NAMALWA (cell line): Measurements from ENCODE around the gene CBY3.
"Not testable (repeated sequence)": the region's sequence is repeated elsewhere in the genome, so short reads cannot be mapped to it uniquely, and the experiment has no call there.

Source experiments
- DNase-seq: peaks from one replicate; pipeline ENCODE4 v3.0.0-alpha.2; 2015; ENCODE audit warnings: low spot score

The CBY3 gene

DNA sequence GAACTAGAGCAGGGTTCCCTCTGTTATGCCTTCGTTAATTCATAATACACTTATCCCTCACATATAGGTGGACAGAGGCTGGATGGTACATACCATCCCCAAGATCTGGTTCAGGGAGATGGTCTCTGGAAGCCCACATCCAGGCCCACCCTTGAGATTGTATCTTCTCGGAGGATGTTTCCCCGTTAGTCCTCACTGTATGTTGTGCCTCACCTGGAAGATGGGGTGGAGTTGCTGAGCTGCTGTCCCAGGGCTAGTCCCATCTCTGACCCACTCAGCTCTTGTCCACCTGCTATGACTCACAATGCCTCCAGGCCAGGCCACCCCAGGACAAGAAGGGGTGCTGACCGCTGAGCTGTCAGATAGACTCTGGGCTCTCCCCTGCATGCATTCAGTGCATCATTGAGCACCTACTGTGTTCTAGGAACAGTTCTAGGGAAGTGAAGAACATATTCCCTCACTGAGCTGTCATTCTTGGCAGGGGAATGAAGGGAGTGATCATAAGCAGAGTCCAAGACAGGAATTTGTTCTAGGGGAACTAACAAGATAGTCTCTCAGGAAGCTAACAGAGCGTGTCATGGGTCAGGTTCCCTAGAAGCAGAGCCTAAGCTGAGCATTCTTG, at the start of gene CBY3:
TSS of gene CBY3 (minus strand) at position 255 of the 622 bp plus-strand sequence. CDS start at position 139, 116 bp downstream.
- no peak for DNase-seq

DNA sequence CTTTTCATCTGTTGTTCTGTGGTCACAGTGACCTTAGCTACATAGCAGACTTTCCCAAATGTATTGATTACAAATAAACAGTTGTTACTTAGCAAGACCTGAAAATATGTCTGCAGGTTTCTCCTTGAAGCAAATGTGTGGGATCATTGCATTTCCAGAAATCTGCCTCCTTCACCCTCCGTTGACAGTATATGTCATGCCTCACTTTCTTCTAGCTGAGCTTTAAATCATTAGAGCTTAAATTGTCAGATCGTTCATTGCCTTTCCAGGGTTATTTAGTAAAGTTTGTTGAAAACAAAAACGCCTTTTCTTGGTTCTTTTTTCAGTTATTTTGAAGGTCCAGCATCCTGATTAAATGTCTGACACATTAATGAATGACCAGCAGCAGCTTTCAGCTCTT, 49.5 kb upstream of the CBY3 start:
- no peak for DNase-seq

DNA sequence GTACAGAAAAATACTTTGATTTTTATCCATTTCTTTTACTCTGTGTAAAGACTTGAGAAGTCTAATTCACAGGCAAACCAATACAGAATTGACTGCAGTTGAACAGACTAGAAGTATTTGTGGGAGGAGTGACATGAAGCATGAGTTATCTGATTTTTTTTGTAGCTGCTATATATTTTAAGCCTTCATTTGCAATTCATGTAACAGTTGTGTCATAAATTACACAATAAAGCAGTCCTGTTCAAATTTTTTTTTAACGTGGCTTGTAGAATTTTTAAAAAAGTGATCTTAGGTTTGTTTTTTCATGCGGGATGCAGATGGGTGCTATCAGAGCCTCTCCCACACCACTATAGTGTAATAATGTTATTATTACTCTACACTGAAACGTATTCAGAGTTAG, 48.9 kb upstream of the CBY3 start:
- DNase-seq, result no peak

DNA sequence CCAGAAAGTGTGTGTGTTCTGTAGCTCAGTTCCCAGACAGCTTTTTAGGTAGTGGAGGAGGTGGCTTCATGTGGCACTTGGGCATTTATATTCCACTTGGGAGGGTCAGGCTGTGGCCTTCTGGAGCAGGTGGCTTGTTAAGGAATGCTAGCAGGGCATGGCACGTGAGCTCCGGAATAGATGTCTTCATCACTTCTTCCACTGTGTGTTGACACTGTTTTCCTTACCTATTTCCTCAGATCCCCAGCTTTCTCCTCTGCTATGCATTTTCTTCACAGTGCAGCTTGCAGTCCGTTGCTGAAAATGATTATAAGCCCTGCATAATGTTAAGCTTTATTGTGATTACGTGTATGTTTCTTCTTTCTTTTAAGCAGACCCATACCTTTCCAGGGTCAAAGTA, 48.5 kb upstream of the CBY3 start:
- no peak for DNase-seq

DNA sequence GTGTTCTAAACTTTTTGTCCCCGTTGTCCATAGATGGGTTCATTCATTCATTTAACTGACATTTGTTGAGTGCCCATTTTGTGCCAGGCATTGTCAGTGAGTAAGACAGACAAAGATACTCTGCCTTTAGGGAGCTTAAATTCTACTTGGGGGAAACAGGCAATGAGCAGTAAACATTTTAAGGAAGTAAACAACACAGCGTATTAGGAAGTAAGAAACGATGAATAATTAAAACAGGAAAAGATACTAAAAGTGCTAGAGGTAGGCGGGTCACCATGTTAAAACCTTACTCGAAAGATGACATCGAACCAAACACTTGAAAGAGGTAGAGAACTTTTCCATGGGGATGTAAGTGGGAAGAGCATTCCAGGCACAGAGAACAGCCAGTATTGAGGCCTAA, 46.3 kb upstream of the CBY3 start:
- no peak for DNase-seq

DNA sequence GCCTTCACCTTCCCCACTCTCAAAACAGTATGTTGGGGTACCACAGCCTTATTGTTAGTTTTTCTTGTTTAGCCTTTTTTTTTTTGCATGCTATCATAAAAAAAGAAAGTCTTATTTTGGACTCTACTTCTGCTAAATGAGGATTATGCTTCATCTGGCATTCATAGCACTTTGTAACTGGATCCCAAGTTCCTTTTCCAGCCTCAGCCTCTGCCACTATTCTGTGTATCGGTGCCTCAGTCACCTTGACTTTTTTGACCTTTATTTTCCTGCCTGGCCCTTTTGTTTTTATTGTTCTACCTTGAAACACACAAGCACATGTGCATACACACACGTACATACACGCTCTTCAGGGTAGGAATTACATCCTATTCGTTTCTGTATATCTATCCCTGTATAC, 43.3 kb upstream of the CBY3 start:
- DNase-seq, result no peak

DNA sequence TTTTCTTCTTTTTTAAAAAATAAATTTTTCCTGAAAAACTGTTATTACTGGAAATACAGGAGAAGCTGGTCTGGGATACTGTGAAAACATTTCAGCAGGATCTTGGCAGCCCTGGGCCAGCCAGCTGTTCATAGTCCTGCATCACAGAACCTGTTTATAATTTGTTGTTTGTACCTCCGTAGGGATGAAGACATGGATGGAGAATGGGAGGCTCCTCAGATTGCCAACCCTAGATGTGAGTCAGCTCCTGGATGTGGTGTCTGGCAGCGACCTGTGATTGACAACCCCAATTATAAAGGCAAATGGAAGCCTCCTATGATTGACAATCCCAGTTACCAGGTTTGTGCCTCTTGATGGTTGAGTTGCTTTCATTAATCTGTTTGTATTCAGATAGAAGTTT, 39.4 kb upstream of the CBY3 start:
- DNase-seq, result no peak

DNA sequence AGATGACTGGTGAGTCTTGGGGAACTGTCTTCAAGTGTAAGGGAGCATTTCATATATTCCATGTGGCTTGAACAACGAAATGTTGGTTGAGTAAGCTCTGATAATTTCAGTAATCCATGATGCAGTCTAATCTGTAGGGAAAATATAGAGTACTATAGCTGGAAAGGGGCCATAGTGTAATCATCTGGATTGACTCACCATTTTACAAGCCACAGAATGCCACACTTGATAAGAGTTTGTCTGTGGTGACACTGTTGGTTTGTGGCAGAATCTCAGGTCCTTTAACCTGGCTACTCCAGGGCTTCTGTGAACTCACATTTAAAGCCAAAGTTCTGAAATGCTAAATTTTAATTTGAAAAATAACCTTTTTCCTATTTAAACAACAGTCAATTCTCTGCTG, 35.5 kb upstream of the CBY3 start:
- DNase-seq, result no peak

DNA sequence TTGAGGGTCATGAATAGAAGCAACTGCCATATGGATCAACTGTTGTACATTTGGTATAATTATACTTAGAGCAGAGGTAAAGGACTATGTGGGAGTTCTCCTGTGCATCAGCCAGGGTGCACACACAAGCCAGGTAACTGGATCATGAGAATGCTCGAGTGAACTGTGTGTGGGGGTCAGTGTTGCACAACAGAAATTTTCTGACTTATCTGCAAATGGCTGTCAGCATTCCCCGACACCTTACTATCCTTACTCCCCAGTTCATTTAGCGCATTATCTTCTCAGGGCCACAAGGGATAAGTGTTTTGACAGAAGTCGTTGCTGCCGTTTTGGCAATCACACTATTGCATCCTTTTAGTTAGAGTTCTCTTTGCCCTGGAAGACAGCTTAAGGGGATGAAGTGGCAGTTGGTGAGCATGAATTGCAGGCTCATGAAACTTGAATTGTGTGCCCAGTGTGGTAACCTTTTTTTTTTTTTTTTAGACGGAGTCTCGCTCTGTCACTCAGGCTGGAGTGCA, 19.6 kb upstream of the CBY3 start:
- peak; percentile 30 for DNase-seq

DNA sequence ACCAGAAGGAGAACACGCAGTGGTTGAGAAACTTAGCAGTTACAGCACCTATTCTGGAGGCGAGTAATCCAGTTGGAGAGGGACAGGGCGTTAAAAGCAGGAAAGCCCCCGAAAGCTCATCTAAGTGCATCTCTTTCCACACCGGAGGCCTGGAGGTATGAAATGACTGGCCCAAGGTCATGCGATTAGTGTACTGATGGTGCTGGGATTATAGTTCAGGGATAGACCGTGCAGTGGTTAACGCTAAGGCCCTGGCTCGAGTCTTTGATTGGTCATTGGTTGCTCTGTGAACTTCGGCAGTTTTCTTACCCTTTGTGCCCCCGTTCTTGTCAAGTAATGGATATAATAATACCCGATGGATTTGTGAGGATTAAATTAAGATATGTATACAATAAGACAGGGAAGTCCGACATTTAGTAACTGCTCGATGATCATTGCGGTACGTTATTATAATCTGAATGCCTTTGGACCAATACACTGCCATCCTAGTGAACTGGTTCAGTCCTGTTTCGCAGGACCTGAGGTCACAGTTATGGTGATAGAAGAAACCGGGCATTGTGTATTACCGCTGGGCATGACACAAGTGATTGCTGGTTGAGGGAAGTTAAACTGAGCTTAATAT, 18.9 kb upstream of the CBY3 start:
- DNase-seq, result peak; percentile 63

DNA sequence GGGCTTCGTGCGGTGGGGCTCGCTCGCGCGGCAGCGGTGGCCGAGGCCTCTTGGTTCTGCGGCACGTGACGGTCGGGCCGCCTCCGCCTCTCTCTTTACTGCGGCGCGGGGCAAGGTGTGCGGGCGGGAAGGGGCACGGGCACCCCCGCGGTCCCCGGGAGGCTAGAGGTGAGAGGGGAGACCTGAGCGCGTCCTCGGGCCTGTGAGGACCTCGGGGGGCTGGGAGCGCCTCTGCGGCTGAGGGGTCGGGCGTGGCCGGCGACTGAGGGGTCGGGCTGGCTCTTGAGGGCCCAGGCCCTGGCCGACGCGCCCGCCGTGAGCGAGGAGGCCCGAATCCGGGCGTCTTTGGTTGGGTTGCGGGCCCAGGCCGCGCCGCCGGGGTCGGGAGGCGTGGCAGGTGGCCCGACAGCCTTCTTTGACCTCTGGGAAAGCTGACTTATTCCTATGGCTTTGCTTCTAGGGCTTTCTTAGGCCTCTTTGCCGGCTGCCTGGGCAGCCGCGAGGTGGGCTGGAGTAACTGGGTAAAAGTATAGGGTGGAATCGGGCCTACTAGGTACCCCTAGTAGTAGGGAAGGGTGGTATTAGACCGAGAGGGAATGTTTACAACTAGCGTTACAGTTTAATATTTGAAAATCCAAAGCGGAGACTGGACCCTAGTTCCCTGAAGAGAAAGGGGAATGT, 18.2 kb upstream of the CBY3 start, which contains the start of gene CANX:
TSS of gene CANX (plus strand) at position 33 of the 681 bp plus-strand sequence. CDS start 6,715 bp downstream, outside the sequence.
- DNase-seq, result no peak

DNA sequence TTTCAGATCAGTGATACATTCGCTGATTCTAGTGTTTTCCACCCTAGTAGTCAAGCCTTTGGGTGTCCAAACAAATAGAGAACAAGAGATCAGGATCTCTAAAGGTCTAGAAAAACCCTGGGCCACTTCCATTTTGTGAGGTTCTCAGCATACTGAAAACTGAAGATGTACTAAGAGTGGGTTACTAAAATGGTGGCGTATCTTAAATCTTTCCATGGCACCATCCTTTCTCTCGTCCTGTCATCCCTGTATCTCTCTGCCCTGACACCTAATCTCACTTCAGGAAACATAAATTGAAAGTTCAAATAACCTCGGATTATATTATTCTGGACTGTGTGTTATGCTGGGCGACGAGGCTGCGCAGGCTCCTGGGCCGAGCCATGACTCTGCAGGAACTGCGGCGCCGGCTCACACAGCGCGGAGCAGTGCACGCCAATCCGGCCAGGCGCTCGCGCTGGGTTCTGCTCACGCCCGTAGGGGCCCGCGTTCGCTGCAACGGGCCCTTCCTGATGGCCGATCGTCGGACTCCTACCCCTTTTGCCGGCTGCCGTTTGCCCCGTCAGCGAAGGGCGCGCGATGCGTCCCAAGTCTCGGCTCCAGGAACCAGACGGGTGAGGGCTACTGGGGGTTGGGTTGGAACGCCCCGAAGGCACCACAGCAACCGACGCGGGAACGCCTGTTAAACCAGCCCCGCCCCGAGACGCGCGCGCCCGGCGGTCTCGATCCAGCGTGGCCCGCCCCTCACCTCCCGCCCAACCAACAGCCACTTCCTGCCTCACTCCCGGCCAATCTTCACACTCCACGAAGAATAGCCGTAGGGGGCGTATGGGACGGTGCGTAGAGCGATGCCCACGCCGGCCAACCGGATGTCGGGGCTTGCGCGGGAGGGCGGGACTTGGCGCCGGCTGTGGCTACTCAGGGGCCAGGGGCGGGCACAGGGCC, 17.4 kb upstream of the CBY3 start:
- DNase-seq, result peak; percentile 99

DNA sequence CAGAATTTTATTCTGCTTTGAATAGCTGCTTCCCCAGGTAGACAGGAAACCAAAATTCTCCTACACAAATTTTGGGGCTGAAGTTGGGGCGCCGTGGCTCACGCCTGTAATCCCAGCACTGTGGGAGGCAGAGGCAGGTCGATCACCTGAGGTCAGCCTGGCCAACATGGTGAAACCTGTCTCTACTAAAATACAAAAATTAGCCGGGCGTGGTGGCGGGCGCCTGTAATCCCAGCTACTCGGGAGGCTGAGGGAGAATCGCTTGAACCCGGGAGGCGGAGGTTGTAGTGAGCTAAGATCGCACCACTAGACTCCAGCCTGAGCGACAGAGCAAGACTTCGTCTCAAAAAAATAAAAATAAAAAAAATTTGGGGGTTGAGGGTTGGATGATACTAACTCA, 16.7 kb upstream of the CBY3 start:
- not testable (repeated sequence) for DNase-seq

DNA sequence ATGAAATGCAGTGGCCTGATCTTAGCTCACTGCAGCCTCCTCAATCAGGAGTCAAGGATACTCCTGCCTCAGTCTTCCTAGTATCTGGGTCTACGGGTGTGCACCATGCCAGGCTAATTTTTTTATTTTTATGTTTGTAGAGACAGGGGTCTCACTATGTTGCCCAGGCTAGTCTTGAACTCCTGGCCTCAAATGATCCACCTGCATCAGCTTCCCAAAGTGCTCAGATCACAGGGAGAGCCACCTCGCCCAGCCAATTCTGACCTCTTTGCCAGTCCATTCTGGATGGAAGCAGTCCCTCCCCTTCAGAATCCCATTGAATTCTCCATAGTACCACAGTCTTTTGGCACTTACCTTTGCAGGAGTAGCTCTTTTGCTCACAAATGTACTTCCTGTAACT, 16.3 kb upstream of the CBY3 start:
- no peak for DNase-seq

DNA sequence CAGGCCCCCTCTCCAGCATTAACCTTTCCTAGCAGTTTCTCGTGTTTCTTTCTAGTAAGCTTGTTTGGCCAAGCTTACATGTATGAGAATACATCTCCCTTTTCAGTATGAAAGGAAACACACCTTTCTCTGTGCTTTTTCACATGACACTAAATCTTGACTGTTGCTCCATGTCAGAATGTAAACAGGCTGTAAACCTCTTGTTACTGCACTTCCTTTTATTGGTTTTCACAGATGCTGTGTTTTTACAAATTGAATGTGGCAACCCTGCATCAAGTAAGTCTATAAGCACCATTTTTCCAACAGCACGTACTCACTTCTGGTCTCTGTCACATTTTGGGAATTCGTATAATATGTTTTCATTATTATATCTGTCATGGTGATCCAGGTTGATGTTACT, 15.8 kb upstream of the CBY3 start:
- DNase-seq, result peak; percentile 29

DNA sequence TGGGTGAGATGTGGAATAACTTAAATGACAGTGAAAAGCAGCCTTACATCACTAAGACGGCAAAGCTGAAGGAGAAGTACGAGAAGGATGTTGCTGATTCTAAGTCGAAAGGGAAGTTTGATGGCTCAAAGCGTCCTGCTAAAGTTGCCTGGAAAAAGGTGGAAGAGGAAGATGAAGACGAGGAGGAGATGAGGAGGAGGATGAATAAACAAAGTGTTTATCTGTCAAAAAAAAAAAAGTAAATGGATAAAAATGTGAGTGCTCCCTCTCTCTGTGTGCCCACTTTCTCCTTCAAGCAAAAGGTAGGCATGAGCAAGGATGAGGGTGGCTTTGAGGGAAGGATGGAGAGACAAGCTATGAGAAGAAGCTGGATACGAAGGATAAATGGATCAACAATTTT, 13.7 kb upstream of the CBY3 start:
- no peak for DNase-seq

DNA sequence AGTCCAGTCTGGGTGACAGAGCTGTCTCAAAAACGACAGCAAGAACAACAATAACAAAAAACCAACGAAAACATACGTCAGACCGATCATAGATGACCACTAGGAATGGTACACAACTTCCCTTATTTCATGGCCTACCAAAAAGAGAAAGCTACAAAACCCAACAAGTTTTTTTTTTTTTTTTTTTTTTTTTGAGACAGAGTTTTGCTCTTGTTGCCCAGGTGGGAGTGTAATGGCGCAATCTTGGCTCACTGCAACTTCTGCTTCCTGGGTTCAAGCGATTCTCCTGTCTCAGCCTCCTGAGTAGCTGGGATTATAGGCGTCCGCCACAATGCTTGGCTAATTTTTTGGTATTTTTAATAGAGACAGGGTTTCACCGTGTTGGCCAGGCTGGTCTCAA, 8.4 kb upstream of the CBY3 start:
- DNase-seq, result not testable (repeated sequence)

DNA sequence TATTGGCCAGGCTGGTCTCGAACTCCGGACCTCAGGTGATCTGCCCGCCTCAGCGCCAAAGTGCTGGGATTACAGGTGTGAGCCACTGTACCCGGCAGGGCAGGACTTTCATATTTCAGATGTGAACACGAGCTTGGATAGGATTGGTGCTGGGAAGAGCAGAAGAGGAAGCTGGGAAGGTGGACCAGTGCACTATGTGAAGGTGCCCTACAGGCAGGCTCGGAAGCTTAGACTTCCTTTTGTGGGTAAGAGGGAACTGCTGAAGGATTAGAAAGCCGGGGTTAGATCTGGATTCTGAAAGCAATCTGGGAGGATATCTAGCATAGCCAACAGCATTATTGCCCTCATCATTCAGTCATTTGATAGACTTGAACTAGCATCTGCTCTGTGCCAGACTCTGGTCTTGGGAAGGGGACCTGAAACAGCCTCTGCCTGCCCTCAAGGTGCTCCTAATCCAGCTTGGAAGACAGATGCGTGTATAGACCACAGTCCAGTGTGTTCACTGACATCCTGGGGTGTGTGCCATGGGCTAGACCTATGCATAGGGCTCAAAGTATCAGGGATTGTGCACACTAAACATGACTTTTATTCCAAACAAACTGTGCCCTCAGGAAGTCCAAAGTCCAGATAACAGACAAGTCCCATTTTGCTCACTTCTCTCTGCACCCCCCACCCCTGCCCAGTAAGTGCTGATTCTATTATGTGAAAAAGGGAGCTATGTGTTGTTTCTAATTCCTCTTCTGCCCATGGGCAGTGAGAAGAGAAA, 637 bp downstream of the CBY3 start:
- DNase-seq, result no peak

DNA sequence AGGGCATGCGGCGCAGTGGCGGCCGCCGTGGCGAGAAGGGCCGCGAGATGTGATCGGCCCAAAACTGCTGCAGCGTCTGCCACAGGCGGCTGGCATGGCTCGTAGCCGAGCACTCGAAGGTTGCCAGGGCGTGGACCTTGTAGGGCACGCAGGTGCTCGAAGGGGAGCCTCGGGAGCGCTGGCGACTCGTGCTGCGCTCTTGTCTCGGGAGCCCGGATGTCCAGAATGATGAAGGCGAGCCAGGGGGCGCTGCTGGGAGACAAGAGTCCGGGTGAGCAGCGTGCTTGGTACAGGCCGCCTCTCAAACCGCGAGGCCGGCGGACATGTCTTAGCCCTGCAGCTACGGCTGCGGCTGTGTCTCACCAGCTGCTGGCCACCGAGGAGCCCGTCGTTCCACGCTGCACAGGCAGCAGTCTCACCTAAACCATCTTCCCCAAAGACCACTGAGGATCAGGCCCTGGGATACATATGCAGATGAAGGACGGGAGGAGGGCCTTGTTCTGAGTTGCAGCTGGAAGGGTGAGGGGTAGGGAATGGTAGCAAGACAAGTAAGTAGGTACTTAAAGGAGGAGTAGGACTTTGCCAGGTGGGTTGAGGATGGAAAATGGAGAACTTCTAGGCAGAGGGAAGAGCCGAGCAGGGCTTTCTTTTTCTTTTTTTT, 1.7 kb downstream of the CBY3 start:
- no peak for DNase-seq

DNA sequence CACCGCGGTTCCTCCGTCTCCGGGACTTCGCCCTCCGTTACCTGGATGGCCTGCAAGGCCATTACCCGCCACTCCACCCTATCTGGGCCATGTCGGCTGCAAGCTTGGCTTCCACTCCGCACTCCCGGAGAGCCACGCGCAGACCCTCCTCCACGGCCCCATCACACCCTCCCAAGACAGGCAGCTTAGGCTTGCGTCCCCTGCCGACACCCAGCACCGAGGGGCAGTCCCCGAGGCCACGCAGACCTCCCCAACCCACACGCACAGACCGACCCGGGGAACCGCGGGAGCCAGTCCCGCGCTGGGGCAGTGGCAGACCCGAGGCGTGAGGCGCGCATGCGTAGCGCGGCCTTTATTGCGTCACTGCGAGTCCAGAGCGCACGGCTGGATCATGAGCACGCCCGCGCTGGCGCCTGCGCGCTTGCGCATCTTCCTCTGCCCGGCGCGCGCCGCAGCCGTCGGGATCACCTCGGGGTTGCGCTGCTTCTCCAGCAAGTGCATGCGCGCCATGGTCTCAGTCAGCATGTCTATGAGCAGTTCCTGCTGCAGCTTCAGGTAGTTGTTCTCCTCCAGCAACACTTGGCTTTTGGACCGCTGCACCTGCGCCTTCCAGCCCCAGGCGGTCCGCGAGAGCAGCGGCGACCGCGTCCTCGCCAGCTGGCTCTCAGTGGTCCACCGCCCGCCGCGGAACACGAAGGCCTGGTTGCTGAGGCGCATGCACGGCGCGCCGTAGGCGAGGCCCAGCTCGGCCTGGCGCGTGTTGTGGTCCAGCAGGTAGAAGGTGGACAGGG, 2.4 kb downstream of the CBY3 start:
- DNase-seq, result peak; percentile 96
